Activated CD4-positive, alpha-beta T cell treated with anti-CD3 and anti-CD28 coated beads, Interleukin-2, amount 10 ng/mL, durations not matched to agents 7 days and 5 days (primary cell): ENCODE results near the gene FGF1. TPM values are rescaled to one million over a fixed set of nuclear protein-coding genes. Genes with fewer than 3 reads are reported as not detected.
"Not testable (repeated sequence)": the region's sequence is repeated elsewhere in the genome, so short reads cannot be mapped to it uniquely, and the experiment has no call there.

Experiments
- CTCF ChIA-PET: fragments of 350-600 bp; sonication (Branson Sonifier 250); formaldehyde crosslinking; loops from one replicate; lab custom pipeline; 2021; ENCODE audit warnings: antibody characterized with exemption; lab: Charles Lee
- POLR2A ChIA-PET: fragments of 350-600 bp; sonication (Branson Sonifier 250); formaldehyde crosslinking; loops from one replicate; lab custom pipeline; 2021; ENCODE audit warnings: antibody characterized with exemption; lab: Charles Lee
- DNase-seq: peaks from one replicate; pipeline ENCODE4 v3.0.0-alpha.2; 2020
- H3K27ac Mint-ChIP-seq: one replicate; pipeline ENCODE4 v1.8.0; 2021; ENCODE audit warnings: mild to moderate bottlenecking, moderate library complexity, mixed read lengths
- H3K27me3 Mint-ChIP-seq: one replicate; pipeline ENCODE4 v1.8.0; 2021; ENCODE audit warnings: mixed read lengths
- H3K36me3 Mint-ChIP-seq: one replicate; pipeline ENCODE4 v1.8.0; 2021; ENCODE audit warnings: low read depth, mixed read lengths
- H3K4me1 Mint-ChIP-seq: one replicate; pipeline ENCODE4 v1.8.0; 2021; ENCODE audit warnings: mixed read lengths
- H3K4me3 Mint-ChIP-seq: one replicate; pipeline ENCODE4 v1.8.0; 2021; ENCODE audit warnings: mild to moderate bottlenecking, moderate library complexity, mixed read lengths
- H3K9me3 Mint-ChIP-seq: one replicate; pipeline ENCODE4 v1.8.0; 2021; ENCODE audit warnings: mixed read lengths
- total RNA-seq, 2 experiments: library from RNA; stranded (reverse); gene quantifications; one replicate each; pipeline ENCODE4 v1.2.3, GENCODE V29; 2021

Gene FGF1
- total RNA-seq, 2 experiments from 2014 or later: not detected

DNA sequence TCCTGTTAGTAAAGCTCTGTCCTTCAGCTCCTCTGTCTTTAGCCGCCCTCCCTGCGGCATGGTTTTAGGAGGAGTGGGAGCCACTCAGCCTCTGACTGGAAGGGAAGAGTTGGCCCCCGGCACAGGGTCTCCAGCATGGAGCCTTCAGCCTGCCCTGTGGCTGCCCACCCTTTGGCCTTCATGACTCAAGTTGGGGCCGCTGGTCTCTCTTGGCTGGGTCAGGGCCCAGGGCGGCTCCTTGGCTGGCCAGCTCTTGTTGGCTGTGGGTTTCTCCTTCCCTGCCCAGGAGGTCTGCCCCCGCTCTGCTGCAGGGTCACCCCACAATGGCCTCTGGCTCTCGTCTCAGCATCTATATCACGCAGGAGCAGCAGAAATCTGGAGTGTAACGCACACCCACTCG lies 25.7 kb downstream of the FGF1 start:
- H3K4me1 Mint-ChIP-seq: no peaks in the 10 kb centered on the region

DNA sequence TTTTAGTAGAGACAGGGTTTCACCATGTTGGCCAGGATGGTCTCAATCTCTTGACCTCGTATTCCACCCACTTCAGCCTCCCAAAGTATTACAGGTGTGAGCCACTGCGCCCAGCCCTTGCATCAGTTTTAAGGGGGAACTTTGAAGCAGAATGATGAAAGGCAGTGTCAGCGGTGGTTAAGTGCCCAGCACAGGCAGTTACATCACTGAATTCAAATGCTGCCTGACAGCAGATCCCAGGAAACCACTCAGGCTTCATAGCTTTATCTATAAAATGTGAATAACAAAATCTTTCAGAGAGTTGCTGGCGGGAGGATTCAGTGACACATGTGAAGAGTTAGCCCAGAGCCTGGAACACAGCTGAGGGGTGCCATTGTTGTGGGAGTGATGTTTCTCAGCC lies 26.5 kb downstream of the FGF1 start:
- no peaks in the 10 kb centered on the region for H3K9me3 Mint-ChIP-seq
- H3K36me3 Mint-ChIP-seq: no peaks in the 10 kb centered on the region
- POLR2A ChIA-PET: no interaction called here
- CTCF ChIA-PET: interaction anchor here (1.0 to 1.4 kb wide), 3 partner anchors 39 to 234 kb away, joined by 3 to 4 read pairs (median 3); no protein-coding TSS in a partner anchor
- no peak for DNase-seq
- H3K4me3 Mint-ChIP-seq: no peak overlapping the region
- no peaks in the 10 kb centered on the region for H3K4me1 Mint-ChIP-seq
- H3K27me3 Mint-ChIP-seq: peaks cover 16% of the 10 kb centered on the region
- no peak overlapping the region for H3K27ac Mint-ChIP-seq

More for the DNA sequence above, 25.7 kb downstream of the FGF1 start:
- ChIA-PET CTCF (interaction anchor here (0.9 to 1.4 kb wide), 4 partner anchors 11 to 233 kb away, joined by 3 to 4 read pairs (median 3); no protein-coding TSS in a partner anchor), POLR2A (no interaction called here)
- Mint-ChIP-seq H3K36me3 (no peaks in the 10 kb centered on the region), H3K4me3 (no peak overlapping the region), H3K27ac (no peak overlapping the region), H3K27me3 (peaks cover 12% of the 10 kb centered on the region), H3K9me3 (no peaks in the 10 kb centered on the region)
- no peak for DNase-seq

- POLR2A ChIA-PET: no interaction called here
- Mint-ChIP-seq H3K4me3 (no peak overlapping the region), H3K27me3 (peaks cover 14% of the 10 kb centered on the region), H3K27ac (no peak overlapping the region), H3K4me1 (no peaks in the 10 kb centered on the region), H3K36me3 (no peaks in the 10 kb centered on the region), H3K9me3 (no peaks in the 10 kb centered on the region)
- DNase-seq: no peak
- CTCF ChIA-PET: no interaction called here
Observed at GRCh38 chr5:142658278-142658677, 27.6 kb downstream of the FGF1 start.

DNA sequence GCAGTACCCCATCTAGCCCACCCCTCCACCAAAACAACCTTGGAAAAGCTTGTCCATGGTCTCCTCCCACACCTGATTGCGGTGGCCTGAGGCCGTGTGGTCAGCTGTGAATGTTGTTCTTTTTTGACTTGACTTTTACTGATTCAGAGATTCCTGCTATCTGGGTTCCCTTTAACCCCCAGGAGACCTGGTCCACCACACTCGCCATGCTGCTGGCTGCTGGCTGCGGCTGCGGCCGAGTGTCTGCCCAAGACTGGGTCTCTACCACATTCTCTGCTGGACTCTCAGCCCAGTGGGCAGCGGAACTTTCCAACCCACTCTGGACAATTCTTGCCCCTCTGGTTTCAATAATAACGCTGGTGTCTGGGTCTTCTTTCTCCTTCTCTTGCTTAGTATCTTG lies 28.4 kb downstream of the FGF1 start:
- no peak overlapping the region for H3K4me3 Mint-ChIP-seq
- no peaks in the 10 kb centered on the region for H3K4me1 Mint-ChIP-seq
- peaks cover 14% of the 10 kb centered on the region for H3K27me3 Mint-ChIP-seq
- no peaks in the 10 kb centered on the region for H3K9me3 Mint-ChIP-seq
- no peak for DNase-seq
- no peaks in the 10 kb centered on the region for H3K36me3 Mint-ChIP-seq
- POLR2A ChIA-PET: no interaction called here
- no peak overlapping the region for H3K27ac Mint-ChIP-seq
- CTCF ChIA-PET: no interaction called here

DNA sequence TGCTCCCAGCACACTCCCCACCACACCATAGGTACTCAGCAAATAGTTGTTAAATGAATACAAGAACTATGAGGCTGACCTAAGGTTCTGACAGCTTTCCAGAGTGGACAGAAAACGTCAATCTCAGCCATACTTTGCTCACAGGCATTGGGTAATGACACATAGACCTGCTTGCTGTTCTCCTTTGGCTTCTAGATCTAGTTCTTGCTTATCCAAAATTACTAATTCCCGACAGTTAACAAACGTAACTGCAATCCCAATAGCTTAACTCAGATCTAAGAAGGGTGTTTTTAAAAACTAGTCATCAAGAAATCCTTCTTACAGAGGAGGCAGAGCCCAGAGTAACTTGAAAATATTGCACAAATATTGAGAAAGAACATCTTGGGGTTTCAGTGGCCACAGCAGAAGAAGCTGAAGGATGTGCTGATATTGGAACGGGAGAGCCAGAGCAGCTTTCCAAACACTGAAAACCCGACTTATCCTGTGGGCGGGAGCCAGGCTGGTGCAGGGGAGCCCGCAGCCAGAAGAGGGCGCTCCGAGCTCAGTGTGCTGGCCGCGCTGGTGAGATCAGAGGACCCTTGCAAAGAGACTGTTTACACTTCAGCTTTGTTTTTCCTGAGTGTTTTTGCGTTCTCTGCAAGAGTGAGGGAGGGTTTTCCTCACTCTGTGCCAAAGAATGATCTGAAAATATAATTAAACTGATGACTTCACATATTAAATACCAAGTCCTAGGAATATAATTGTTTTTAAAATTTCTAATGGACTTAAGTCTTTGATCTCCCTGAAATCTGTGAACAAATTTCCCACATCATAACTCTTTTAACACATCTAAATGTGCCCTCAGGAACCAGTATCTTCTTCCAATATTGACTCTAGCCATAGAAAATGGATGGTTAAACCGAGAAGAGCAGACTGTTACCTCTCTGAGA lies 30.3 kb downstream of the FGF1 start:
- Mint-ChIP-seq H3K9me3 (no peaks in the 10 kb centered on the region), H3K4me3 (no peak overlapping the region), H3K27me3 (peaks cover 14% of the 10 kb centered on the region), H3K27ac (no peak overlapping the region), H3K4me1 (no peaks in the 10 kb centered on the region), H3K36me3 (no peaks in the 10 kb centered on the region)
- POLR2A ChIA-PET: no interaction called here
- CTCF ChIA-PET: interaction anchor here (0.6 to 1.9 kb wide), 12 partner anchors 12 to 503 kb away, joined by 3 to 9 read pairs (median 3); partner anchors contain the start of gene FGF1
- peak; percentile 67 for DNase-seq

- no peak for DNase-seq
- Mint-ChIP-seq H3K36me3 (no peaks in the 10 kb centered on the region), H3K27ac (no peak overlapping the region), H3K9me3 (no peaks in the 10 kb centered on the region), H3K4me1 (no peaks in the 10 kb centered on the region), H3K4me3 (no peak overlapping the region), H3K27me3 (peaks cover 14% of the 10 kb centered on the region)
- POLR2A ChIA-PET: no interaction called here
- CTCF ChIA-PET: interaction anchor here (1.3 to 1.9 kb wide), 3 partner anchors 11 to 226 kb away, joined by 3 to 9 read pairs (median 6); no protein-coding TSS in a partner anchor
Observed at GRCh38 chr5:142654578-142655058, 31.3 kb downstream of the FGF1 start.

- H3K27ac Mint-ChIP-seq: no peak overlapping the region
- CTCF ChIA-PET: interaction anchor here (1.3 kb wide), 1 partner anchor 46 kb away, joined by 3 read pairs; no protein-coding TSS in a partner anchor
- H3K27me3 Mint-ChIP-seq: peaks cover 14% of the 10 kb centered on the region
- no peak for DNase-seq
- no peaks in the 10 kb centered on the region for H3K9me3 Mint-ChIP-seq
- H3K4me3 Mint-ChIP-seq: no peak overlapping the region
- no peaks in the 10 kb centered on the region for H3K36me3 Mint-ChIP-seq
- POLR2A ChIA-PET: no interaction called here
- no peaks in the 10 kb centered on the region for H3K4me1 Mint-ChIP-seq
Observed at GRCh38 chr5:142653321-142653720, 32.6 kb downstream of the FGF1 start.

DNA sequence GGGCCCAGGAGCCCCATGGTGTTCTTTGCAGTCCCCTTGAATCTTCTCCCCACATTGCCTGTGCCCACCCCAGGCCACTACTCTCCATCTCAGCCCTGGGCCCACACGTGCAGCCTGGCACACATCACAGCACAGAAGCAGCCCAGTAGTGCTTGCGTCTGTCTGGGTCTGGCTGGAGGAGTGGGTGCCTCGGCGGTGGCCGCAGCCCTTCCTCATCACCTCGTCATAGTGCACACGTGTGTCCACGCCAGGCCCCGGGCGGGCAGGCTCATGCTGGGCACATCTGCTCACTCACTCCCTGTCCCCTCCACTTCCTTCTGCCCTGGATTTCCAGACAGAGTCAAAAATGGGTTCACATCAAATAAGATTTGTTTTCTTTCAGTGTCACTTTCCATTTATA lies 33.3 kb downstream of the FGF1 start:
- Mint-ChIP-seq H3K4me1 (no peaks in the 10 kb centered on the region), H3K9me3 (no peaks in the 10 kb centered on the region), H3K27ac (no peak overlapping the region), H3K36me3 (no peaks in the 10 kb centered on the region), H3K4me3 (no peak overlapping the region), H3K27me3 (peaks cover 12% of the 10 kb centered on the region)
- DNase-seq: no peak
- ChIA-PET POLR2A (no interaction called here), CTCF (no interaction called here)

DNA sequence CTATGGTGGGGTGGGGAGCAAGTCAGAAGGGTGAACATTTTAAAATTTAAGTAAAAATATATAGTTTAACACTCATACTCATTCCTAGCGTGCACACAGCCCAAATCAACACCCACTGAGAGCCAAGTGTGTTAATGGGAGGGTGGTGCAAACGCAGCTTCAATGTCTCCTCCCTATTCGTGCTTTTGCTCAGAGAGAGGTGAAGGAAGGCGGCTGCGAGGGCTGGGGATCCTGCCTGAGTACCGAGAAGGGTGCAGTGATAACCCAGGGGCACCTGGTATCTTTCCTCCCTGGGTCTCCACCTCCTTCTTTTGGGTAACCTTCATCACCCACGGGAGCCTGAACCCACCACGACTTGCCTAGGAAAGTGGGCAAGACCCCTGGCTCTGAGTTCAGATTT lies 35.0 kb downstream of the FGF1 start:
- Mint-ChIP-seq H3K27ac (no peak overlapping the region), H3K9me3 (no peaks in the 10 kb centered on the region), H3K36me3 (no peaks in the 10 kb centered on the region), H3K27me3 (peaks cover 10% of the 10 kb centered on the region), H3K4me3 (no peak overlapping the region), H3K4me1 (no peaks in the 10 kb centered on the region)
- ChIA-PET CTCF (no interaction called here), POLR2A (no interaction called here)
- no peak for DNase-seq

- Mint-ChIP-seq H3K4me3 (no peak overlapping the region), H3K9me3 (no peaks in the 10 kb centered on the region), H3K4me1 (no peaks in the 10 kb centered on the region), H3K27ac (no peak overlapping the region), H3K27me3 (peaks cover 3% of the 10 kb centered on the region), H3K36me3 (no peaks in the 10 kb centered on the region)
- ChIA-PET CTCF (no interaction called here), POLR2A (no interaction called here)
- no peak for DNase-seq
Observed at GRCh38 chr5:142650060-142650459, 35.8 kb downstream of the FGF1 start.

DNA sequence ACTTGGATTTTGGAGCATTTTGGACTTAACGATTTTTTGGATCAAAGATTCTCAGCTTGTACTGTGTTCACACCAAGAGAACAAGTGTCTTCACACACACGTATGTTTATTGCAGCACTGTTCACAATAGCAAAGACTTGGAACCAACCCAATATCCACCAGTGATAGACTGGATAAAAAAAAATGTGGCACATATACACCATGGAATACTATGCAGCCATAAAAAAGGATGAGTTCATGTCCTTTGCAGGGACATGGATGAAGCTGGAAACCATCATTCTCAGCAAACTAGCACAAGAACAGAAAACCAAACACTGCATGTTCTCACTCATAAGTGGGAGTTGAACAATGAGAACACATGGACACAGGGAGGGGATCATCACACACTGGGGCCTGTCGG lies 37.8 kb downstream of the FGF1 start:
- H3K27me3 Mint-ChIP-seq, H3K4me3 Mint-ChIP-seq, POLR2A ChIA-PET: not testable (repeated sequence)

DNA sequence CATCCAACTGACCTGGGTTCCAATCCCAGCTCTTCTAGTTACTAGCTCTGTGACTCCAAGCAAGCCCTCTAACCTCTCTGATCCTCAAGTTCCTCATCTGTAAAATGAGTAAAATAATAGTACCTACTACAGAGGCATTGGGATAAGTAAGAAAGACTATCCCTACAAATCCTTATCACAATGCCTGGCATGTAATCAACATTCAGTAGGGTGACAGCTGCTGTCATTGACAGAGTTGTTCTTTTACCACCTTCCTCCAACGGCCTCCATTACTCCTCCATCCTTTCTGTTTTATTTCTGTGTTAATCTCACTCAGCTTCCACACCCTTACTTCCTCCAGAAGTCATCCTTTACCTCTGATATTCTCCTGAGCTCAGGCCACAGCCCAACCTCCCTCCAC lies 40.4 kb downstream of the FGF1 start:
- no peak for DNase-seq
- Mint-ChIP-seq H3K4me1 (peaks cover 2% of the 10 kb centered on the region), H3K27ac (no peak overlapping the region), H3K4me3 (no peak overlapping the region), H3K36me3 (no peaks in the 10 kb centered on the region), H3K9me3 (no peaks in the 10 kb centered on the region), H3K27me3 (peaks cover 7% of the 10 kb centered on the region)
- CTCF ChIA-PET: interaction anchor here (1.0 to 2.4 kb wide), 3 partner anchors 23 to 68 kb away, joined by 3 to 7 read pairs (median 4); no protein-coding TSS in a partner anchor
- POLR2A ChIA-PET: no interaction called here

More for the DNA sequence above, 37.8 kb downstream of the FGF1 start:
- H3K36me3 Mint-ChIP-seq, H3K4me1 Mint-ChIP-seq, H3K27ac Mint-ChIP-seq, H3K9me3 Mint-ChIP-seq, CTCF ChIA-PET, DNase-seq: not testable (repeated sequence)
